Loucy (cell line): ENCODE data around the gene PLCG2.

ENCODE experiments used
- H2AFZ ChIP-seq: fragments of 200-600 bp; sonication (generic); 2 replicates; pipeline ENCODE4 v1.6.0; 2016; ENCODE audit warnings: antibody characterized with exemption, mild to moderate bottlenecking, low read length, moderate library complexity
- H3F3A ChIP-seq: fragments of 200-600 bp; 2 replicates; pipeline ENCODE4 v1.6.0; 2016; ENCODE audit warnings: antibody characterized with exemption, low read depth, mild to moderate bottlenecking
- H3K27me3 ChIP-seq: fragments of 200-600 bp; sonication (generic); 2 replicates; pipeline ENCODE4 v1.6.1; 2014; ENCODE audit warnings: low read length, mild to moderate bottlenecking; ENCODE audit not compliant: insufficient read depth, poor library complexity, severe bottlenecking
- H3K36me3 ChIP-seq: fragments of 200-600 bp; sonication (generic); 2 replicates; pipeline ENCODE4 v1.6.1; 2016; ENCODE audit warnings: low read length; ENCODE audit not compliant: insufficient read depth
- H3K4me1 ChIP-seq: fragments of 200-600 bp; sonication (generic); 2 replicates; pipeline ENCODE4 v1.5.1; 2014; ENCODE audit warnings: low read length, mild to moderate bottlenecking; ENCODE audit not compliant: insufficient read depth, poor library complexity, severe bottlenecking
- H3K4me2 ChIP-seq: fragments of 200-600 bp; sonication (generic); 2 replicates; pipeline ENCODE4 v1.6.0; 2014; ENCODE audit warnings: antibody characterized with exemption, low read length, low read depth, mild to moderate bottlenecking; ENCODE audit not compliant: poor library complexity, severe bottlenecking
- H3K4me3 ChIP-seq: fragments of 200-600 bp; sonication (generic); 2 replicates; pipeline ENCODE4 v1.5.1; 2014; ENCODE audit warnings: low read length, mild to moderate bottlenecking, mixed read lengths; ENCODE audit not compliant: poor library complexity, severe bottlenecking
- H3K79me2 ChIP-seq: fragments of 200-600 bp; sonication (generic); 2 replicates; pipeline ENCODE4 v1.6.1; 2014; ENCODE audit warnings: low read length; ENCODE audit not compliant: insufficient read depth
- H3K9ac ChIP-seq: fragments of 200-600 bp; sonication (generic); 2 replicates; pipeline ENCODE4 v1.6.0; 2014; ENCODE audit warnings: mild to moderate bottlenecking, low read depth, low read length, moderate library complexity; ENCODE audit not compliant: poor library complexity, severe bottlenecking
- H3K9me2 ChIP-seq: fragments of 200-600 bp; sonication (generic); replicated peaks from 2 replicates; pipeline ENCODE4 v1.6.1; 2016; ENCODE audit warnings: low read depth, low read length, mixed read lengths
- H3K9me3 ChIP-seq: fragments of 200-600 bp; sonication (generic); 2 replicates; pipeline ENCODE4 v1.6.1; 2014; ENCODE audit warnings: mild to moderate bottlenecking, antibody characterized with exemption, low read length, low read depth; ENCODE audit not compliant: insufficient read depth
- H4K20me1 ChIP-seq: fragments of 200-600 bp; sonication (generic); 2 replicates; pipeline ENCODE4 v1.6.0; 2014; ENCODE audit warnings: antibody characterized with exemption, low read length, mild to moderate bottlenecking; ENCODE audit not compliant: insufficient read depth, poor library complexity, severe bottlenecking
- CTCF ChIP-seq: fragments of 200-600 bp; sonication (generic); conservative IDR thresholded peaks from 2 replicates; pipeline ENCODE4 v1.5.1; 2014; ENCODE audit warnings: mild to moderate bottlenecking, antibody characterized with exemption, low read length
- EZH2phosphoT487 ChIP-seq: fragments of 200-600 bp; IDR thresholded peaks from 2 replicates; pipeline ENCODE4 v1.6.1; 2018; ENCODE audit warnings: antibody characterized with exemption, mild to moderate bottlenecking, moderate library complexity, borderline replicate concordance

Gene PLCG2

GRCh38 chr16:81846105-81846504, 67.0 kb downstream of the PLCG2 start:
- no peaks in the 10 kb centered on the region for H4K20me1 ChIP-seq
- no peak overlapping the region for H3K4me2 ChIP-seq
- peaks cover 27% of the 10 kb centered on the region for H3K4me1 ChIP-seq
- no peaks in the 10 kb centered on the region for H3K9me3 ChIP-seq
- no peaks in the 10 kb centered on the region for H3K36me3 ChIP-seq
- no peak overlapping the region for H3K4me3 ChIP-seq
- H3K27me3 ChIP-seq: no peaks in the 10 kb centered on the region
- no peaks in the 10 kb centered on the region for H3K9me2 ChIP-seq
- TF ChIP-seq CTCF: no peak
- TF ChIP-seq EZH2phosphoT487: no peak
- no peak overlapping the region for H3K9ac ChIP-seq
- no peak overlapping the region for H2AFZ ChIP-seq
- no peaks in the 10 kb centered on the region for H3F3A ChIP-seq
- H3K79me2 ChIP-seq: no peaks in the 10 kb centered on the region

DNA sequence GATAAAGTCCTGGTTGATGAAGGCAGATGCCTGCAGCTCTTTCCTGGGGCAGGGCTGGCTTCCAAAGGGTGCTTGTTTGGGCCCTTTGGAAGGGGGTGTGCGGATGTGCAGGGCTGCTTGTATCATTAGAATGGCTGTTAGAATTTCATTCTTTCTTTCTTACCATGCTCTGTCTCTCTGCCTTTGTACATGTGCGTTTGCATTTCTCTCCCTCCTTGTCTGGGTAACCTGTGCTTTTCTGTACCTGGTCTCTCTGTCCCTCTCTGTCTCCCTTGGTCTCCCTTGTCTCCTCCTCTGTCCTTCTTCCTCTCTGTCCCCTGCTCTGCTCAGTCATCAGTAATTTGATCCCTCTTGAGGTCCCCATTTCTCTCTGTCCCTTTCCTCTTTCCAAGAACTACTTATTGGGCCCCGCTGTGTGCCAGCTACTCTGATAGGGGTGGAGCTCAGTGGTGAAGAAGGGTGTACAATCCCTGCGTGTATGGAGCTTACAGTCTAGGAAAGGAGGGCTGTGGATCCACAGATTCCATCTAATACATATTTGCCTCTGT, 69.3 kb downstream of the PLCG2 start:
- Histone ChIP-seq H3K4me1 (peaks cover 9% of the 10 kb centered on the region), H3K27me3 (no peaks in the 10 kb centered on the region), H4K20me1 (no peaks in the 10 kb centered on the region), H3F3A (no peaks in the 10 kb centered on the region), H3K9ac (no peak overlapping the region), H3K9me2 (no peaks in the 10 kb centered on the region), H3K4me3 (no peak overlapping the region), H3K4me2 (no peak overlapping the region), H3K79me2 (no peaks in the 10 kb centered on the region), H2AFZ (no peak overlapping the region), H3K36me3 (no peaks in the 10 kb centered on the region), H3K9me3 (no peaks in the 10 kb centered on the region)
- TF ChIP-seq CTCF (no peak), EZH2phosphoT487 (no peak)

GRCh38 chr16:81850197-81850944, 71.3 kb downstream of the PLCG2 start:
- no peak overlapping the region for H3K4me3 ChIP-seq
- peaks cover 5% of the 10 kb centered on the region for H3K4me1 ChIP-seq
- no peaks in the 10 kb centered on the region for H3K79me2 ChIP-seq
- H3K9ac ChIP-seq: no peak overlapping the region
- peaks cover 4% of the 10 kb centered on the region; the same call in 1 of the 2 replicates for H3K36me3 ChIP-seq
- no peak for TF ChIP-seq EZH2phosphoT487
- no peak for TF ChIP-seq CTCF
- H3K27me3 ChIP-seq: no peaks in the 10 kb centered on the region
- no peaks in the 10 kb centered on the region for H3K9me3 ChIP-seq
- H4K20me1 ChIP-seq: no peaks in the 10 kb centered on the region
- no peak overlapping the region for H3K4me2 ChIP-seq
- no peaks in the 10 kb centered on the region for H3K9me2 ChIP-seq
- no peaks in the 10 kb centered on the region for H3F3A ChIP-seq
- no peak overlapping the region for H2AFZ ChIP-seq
